Brain microvascular endothelial cell (primary cell): ENCODE results near the gene EVX1.

ENCODE experiments used
- DNase-seq: peaks from one replicate; pipeline ENCODE4 v3.0.0-alpha.2; 2020
- H3K27ac ChIP-seq: fragments of 250-450 bp; sonication (Bioruptor Pico); 2 replicates; pipeline ENCODE4 v1.5.1; 2020; ENCODE audit warnings: mild to moderate bottlenecking, moderate library complexity
- H3K27me3 ChIP-seq: fragments of 250-450 bp; sonication (Bioruptor Pico); replicated peaks from 2 replicates; pipeline ENCODE4 v1.5.1; 2020; ENCODE audit warnings: mild to moderate bottlenecking
- H3K36me3 ChIP-seq: fragments of 250-450 bp; sonication (Bioruptor Pico); replicated peaks from 2 replicates; pipeline ENCODE4 v1.5.1; 2020; ENCODE audit warnings: mild to moderate bottlenecking
- H3K4me3 ChIP-seq: 2 replicates; pipeline ENCODE4 v1.5.1; 2011; ENCODE audit warnings: low read depth, mild to moderate bottlenecking, control low read depth, low read length, moderate library complexity
- CTCF ChIP-seq: IDR thresholded peaks from 2 replicates; pipeline ENCODE4 v1.5.1; 2011; ENCODE audit warnings: low read depth, mild to moderate bottlenecking, moderate library complexity, low read length, control low read depth, inconsistent platforms; ENCODE audit errors: missing control alignments
- in situ Hi-C: cut with HindIII; loops from 2 replicates; pipeline ENCODE4 v1.10.0; 2017; ENCODE audit warnings: low sequenced_read_pairs, low pct_ligation_motif_present

Gene EVX1

GRCh38 chr7:27245124-27245797, 2.7 kb downstream of the EVX1 start:
- Histone ChIP-seq H3K36me3 (no peaks in the 10 kb centered on the region), H3K27ac (no peak overlapping the region), H3K4me3 (no peak overlapping the region), H3K27me3 (peaks cover 100% of the 10 kb centered on the region)
- DNase-seq: no peak
- in situ Hi-C loops: no loop called here
- TF ChIP-seq CTCF: no peak

GRCh38 chr7:27245798-27246691, 3.4 kb downstream of the EVX1 start:
- peaks cover 100% of the 10 kb centered on the region for H3K27me3 ChIP-seq
- no peak for TF ChIP-seq CTCF
- no peak overlapping the region for H3K4me3 ChIP-seq
- H3K36me3 ChIP-seq: no peaks in the 10 kb centered on the region
- no peak overlapping the region for H3K27ac ChIP-seq
- in situ Hi-C loops: no loop called here
- no peak for DNase-seq

GRCh38 chr7:27247000-27247399, 4.4 kb downstream of the EVX1 start:
- no peak for TF ChIP-seq CTCF
- in situ Hi-C loops: no loop called here
- Histone ChIP-seq H3K27me3 (peaks cover 100% of the 10 kb centered on the region), H3K36me3 (no peaks in the 10 kb centered on the region), H3K4me3 (no peak overlapping the region), H3K27ac (no peak overlapping the region)
- no peak for DNase-seq

GRCh38 chr7:27247452-27248426, 5.1 kb downstream of the EVX1 start:
- H3K27ac ChIP-seq: no peak overlapping the region
- TF ChIP-seq CTCF: no peak
- in situ Hi-C loops: no loop called here
- no peak for DNase-seq
- no peak overlapping the region for H3K4me3 ChIP-seq
- H3K36me3 ChIP-seq: no peaks in the 10 kb centered on the region
- H3K27me3 ChIP-seq: peaks cover 100% of the 10 kb centered on the region

- in situ Hi-C loops: no loop called here
- Histone ChIP-seq H3K27me3 (peaks cover 100% of the 10 kb centered on the region), H3K36me3 (no peaks in the 10 kb centered on the region), H3K4me3 (no peak overlapping the region), H3K27ac (no peak overlapping the region)
- TF ChIP-seq CTCF: no peak
- no peak for DNase-seq
Measured at GRCh38 chr7:27248427-27248806, 5.8 kb downstream of the EVX1 start.
